ENCODE results near the gene PSMG3. TPM values are rescaled to one million over a fixed set of nuclear protein-coding genes. Genes with fewer than 3 reads are reported as not detected.

The PSMG3 gene
- total and polyA plus RNA-seq, 2 experiments from 2014 or later: 28.3 to 84.8 TPM

- no peak for TF ChIP-seq CTCF (conservative IDR thresholded peaks at IDR 0.05; ENCODE audit: low read depth in 2 of 2)
- TF ChIP-seq POLR2AphosphoS5 (IDR thresholded peaks at IDR 0.05; ENCODE audit: low read depth): no peak
- no peak for TF ChIP-seq REST (IDR thresholded peaks at IDR 0.05; ENCODE audit: unreplicated experiment)
- TF ChIP-seq ZNF114 (CRISPR knock-in tag; IDR thresholded peaks at IDR 0.05): no peak
- no peak for TF ChIP-seq ZNF331 (CRISPR knock-in tag; IDR thresholded peaks at IDR 0.05; ENCODE audit: low read depth)
- TF ChIP-seq JUNB (IDR thresholded peaks at IDR 0.05; ENCODE audit: unreplicated experiment): no peak
- TF ChIP-seq EZH2phosphoT487 (IDR thresholded peaks at IDR 0.05; ENCODE audit: unreplicated experiment): no peak
- TF ChIP-seq ETS1 (IDR thresholded peaks at IDR 0.05): no peak
- TF ChIP-seq NANOG (IDR thresholded peaks at IDR 0.05; ENCODE audit: borderline replicate concordance): no peak
- TF ChIP-seq EZH2 (IDR thresholded peaks at IDR 0.05; ENCODE audit: low read depth, unreplicated experiment): no peak
- no peak for TF ChIP-seq CREB1 (CRISPR knock-in tag; IDR thresholded peaks at IDR 0.05; ENCODE audit: low read depth)
- no peak for TF ChIP-seq STAT1 (IDR thresholded peaks at IDR 0.05; ENCODE audit: unreplicated experiment)
Measured at GRCh38 chr7:1611708-1612241, 41.9 kb upstream of the PSMG3 start (continued).

- Mint-ChIP-seq H3K27ac (no peak overlapping the region), H3K27me3 (ENCODE audit: insufficient read depth, low read depth, poor library complexity) (peaks cover 11% of the 10 kb centered on the region), H3K9me3 (no peaks in the 10 kb centered on the region), H3K36me3 (ENCODE audit: low read depth) (no peaks in the 10 kb centered on the region; the same call in 2 of the 3 replicates), H3K4me3 (no peak overlapping the region), H3K4me1 (peaks cover 14% of the 10 kb centered on the region)
- no peaks in the 10 kb centered on the region for H3K79me2 ChIP-seq (replicated peaks; ENCODE audit: insufficient read depth)
- no peaks in the 10 kb centered on the region for H3F3A ChIP-seq (replicated peaks; ENCODE audit: low read depth)
- H3K27me3 ChIP-seq (ENCODE audit: insufficient read depth): no peaks in the 10 kb centered on the region
- no peaks in the 10 kb centered on the region; the same call in 1 of the 2 replicates for H3K4me1 ChIP-seq (ENCODE audit: insufficient read depth)
- no peak for DNase-seq (ENCODE audit: low spot score)
- ATAC-seq: no peak
- H2AFZ ChIP-seq: no peak overlapping the region
- no peaks in the 10 kb centered on the region for H3K9me2 ChIP-seq (ENCODE audit: insufficient read depth)
- H3K4me3 ChIP-seq: no peak overlapping the region
- no peak overlapping the region for H3K27ac ChIP-seq (ENCODE audit: low read depth)
- H3K4me2 ChIP-seq: no peak overlapping the region
- no peaks in the 10 kb centered on the region for H3K36me3 ChIP-seq (ENCODE audit: insufficient read depth)
- H4K20me1 ChIP-seq (replicated peaks; ENCODE audit: insufficient read depth): no peaks in the 10 kb centered on the region
- no peak for TF ChIP-seq ZNF462 (CRISPR knock-in tag; IDR thresholded peaks at IDR 0.05)
- TF ChIP-seq STAT1 (IDR thresholded peaks at IDR 0.05; ENCODE audit: unreplicated experiment): no peak
- no peak for TF ChIP-seq NANOG (IDR thresholded peaks at IDR 0.05; ENCODE audit: borderline replicate concordance)
Measured at GRCh38 chr7:1610678-1611302, 41.0 kb upstream of the PSMG3 start.
